SK-N-SH treated with all-trans-retinoic acid at 6 μM for 48 hours (cell line): ENCODE results near the gene OAS1.

Experiments
- ATAC-seq: fragments of 200-7000 bp; cut with Tn5 transposase; 3 replicates; pipeline ENCODE4 v1.9.1; 2020; ENCODE audit warnings: mild to moderate bottlenecking, moderate library complexity
- ARNTL ChIP-seq: fragments of 450-650 bp; formaldehyde crosslinking; IDR thresholded peaks from 2 replicates; pipeline ENCODE4 v1.5.0; 2020; ENCODE audit warnings: low read depth, mild to moderate bottlenecking, moderate library complexity, borderline replicate concordance
- BACH2 ChIP-seq: fragments of 250-450 bp; sonication (Bioruptor Pico); IDR thresholded peaks from 2 replicates; pipeline ENCODE4 v1.9.0; 2021; ENCODE audit warnings: mild to moderate bottlenecking, borderline replicate concordance
- CREB5 ChIP-seq: fragments of 250-450 bp; sonication (Bioruptor Pico); IDR thresholded peaks from 2 replicates; pipeline ENCODE4 v1.5.1; 2020; ENCODE audit warnings: low read depth, mild to moderate bottlenecking, moderate library complexity
- CSDC2 ChIP-seq: fragments of 250-450 bp; sonication (Bioruptor Pico); IDR thresholded peaks from 2 replicates; pipeline ENCODE4 v1.5.0; 2020; ENCODE audit warnings: mild to moderate bottlenecking, moderate library complexity
- CSRNP3 ChIP-seq: fragments of 250-450 bp; sonication (Bioruptor Pico); IDR thresholded peaks from 2 replicates; pipeline ENCODE4 v1.5.1; 2021; ENCODE audit warnings: mild to moderate bottlenecking, moderate library complexity
- ESRRG ChIP-seq: fragments of 250-450 bp; sonication (Bioruptor Pico); IDR thresholded peaks from 2 replicates; pipeline ENCODE4 v1.6.1; 2021; ENCODE audit warnings: mild to moderate bottlenecking
- GLIS3 ChIP-seq: fragments of 250-450 bp; sonication (Bioruptor Pico); IDR thresholded peaks from 2 replicates; pipeline ENCODE4 v1.5.0; 2020; ENCODE audit warnings: mild to moderate bottlenecking, moderate library complexity
- ISL1 ChIP-seq: fragments of 250-450 bp; sonication (Bioruptor Pico); IDR thresholded peaks from 2 replicates; pipeline ENCODE4 v2.1.2; 2022; ENCODE audit warnings: mild to moderate bottlenecking, moderate library complexity
- OSR1 ChIP-seq: fragments of 250-450 bp; sonication (Bioruptor Pico); IDR thresholded peaks from 2 replicates; pipeline ENCODE4 v1.8.0; 2022; ENCODE audit warnings: moderate library complexity, mild to moderate bottlenecking, inconsistent platforms
- PPARA ChIP-seq: fragments of 250-450 bp; sonication (Bioruptor Pico); IDR thresholded peaks from 2 replicates; pipeline ENCODE4 v1.5.0; 2020; ENCODE audit warnings: mild to moderate bottlenecking, borderline replicate concordance
- RARB ChIP-seq: fragments of 250-450 bp; sonication (Bioruptor Pico); IDR thresholded peaks from 2 replicates; pipeline ENCODE4 v1.8.0; 2021; ENCODE audit warnings: mild to moderate bottlenecking, moderate library complexity
- SNAI2 ChIP-seq: fragments of 250-450 bp; sonication (Bioruptor Pico); IDR thresholded peaks from 2 replicates; pipeline ENCODE4 v1.5.0; 2020; ENCODE audit warnings: mild to moderate bottlenecking, moderate library complexity
- TCF4 ChIP-seq: fragments of 250-450 bp; sonication (Bioruptor Pico); IDR thresholded peaks from 2 replicates; pipeline ENCODE4 v1.8.0; 2021; ENCODE audit warnings: mild to moderate bottlenecking, moderate library complexity, borderline replicate concordance
- TOX ChIP-seq: fragments of 250-450 bp; sonication (Bioruptor Pico); IDR thresholded peaks from 2 replicates; pipeline ENCODE4 v1.8.0; 2021; ENCODE audit warnings: mild to moderate bottlenecking, moderate library complexity, borderline replicate concordance
- ZC3H10 ChIP-seq: fragments of 250-450 bp; sonication (Bioruptor Pico); IDR thresholded peaks from 2 replicates; pipeline ENCODE4 v1.5.1; 2021; ENCODE audit warnings: mild to moderate bottlenecking, moderate library complexity
- ZFP3 ChIP-seq: fragments of 250-450 bp; sonication (Bioruptor Pico); IDR thresholded peaks from 2 replicates; pipeline ENCODE4 v1.5.0; 2020; ENCODE audit warnings: mild to moderate bottlenecking, moderate library complexity
- ZFP30 ChIP-seq: fragments of 450-650 bp; formaldehyde crosslinking; IDR thresholded peaks from 2 replicates; pipeline ENCODE4 v1.5.0; 2022; ENCODE audit warnings: mild to moderate bottlenecking, moderate library complexity
- ZNF565 ChIP-seq: fragments of 450-650 bp; formaldehyde crosslinking; conservative IDR thresholded peaks from 2 replicates; pipeline ENCODE4 v1.5.0; 2020; ENCODE audit warnings: low read depth, mild to moderate bottlenecking, moderate library complexity
- ZNF70 ChIP-seq: fragments of 450-650 bp; formaldehyde crosslinking; IDR thresholded peaks from 2 replicates; pipeline ENCODE4 v1.5.0; 2020; ENCODE audit warnings: mild to moderate bottlenecking, moderate library complexity
- ZNF8 ChIP-seq: fragments of 450-650 bp; formaldehyde crosslinking; IDR thresholded peaks from 2 replicates; pipeline ENCODE4 v1.5.0; 2020; ENCODE audit warnings: mild to moderate bottlenecking, moderate library complexity
- TF ChIP-seq, protein P1 (sequence below): fragments of 250-450 bp; sonication (Bioruptor Pico); IDR thresholded peaks from 2 replicates; pipeline ENCODE4 v1.8.0; 2021; ENCODE audit warnings: low read depth, mild to moderate bottlenecking, moderate library complexity, borderline replicate concordance
- TF ChIP-seq, protein P2 (sequence below): fragments of 250-450 bp; sonication (Bioruptor Pico); IDR thresholded peaks from 2 replicates; pipeline ENCODE4 v1.5.0; 2020; ENCODE audit warnings: mild to moderate bottlenecking, moderate library complexity
- TF ChIP-seq, protein P3 (sequence below): fragments of 250-450 bp; sonication (Bioruptor Pico); IDR thresholded peaks from 2 replicates; pipeline ENCODE4 v1.8.0; 2020; ENCODE audit warnings: mild to moderate bottlenecking, moderate library complexity, borderline replicate concordance

Gene OAS1

GRCh38 chr12:112928978-112929377 is 22.2 kb downstream of the OAS1 start:
- TF ChIP-seq ZNF565 (CRISPR knock-in tag) (no peak), BACH2 (no peak), SNAI2 (no peak), TOX (CRISPR knock-in tag) (no peak), ZC3H10 (no peak), ARNTL (no peak), ESRRG (CRISPR knock-in tag) (no peak), ZFP3 (CRISPR knock-in tag) (no peak), ZNF8 (CRISPR knock-in tag) (no peak), TCF4 (CRISPR knock-in tag) (no peak), OSR1 (CRISPR knock-in tag) (no peak), ZNF70 (no peak), CREB5 (CRISPR knock-in tag) (no peak), ZFP30 (no peak), ISL1 (CRISPR knock-in tag) (no peak), PPARA (CRISPR knock-in tag) (no peak), CSDC2 (CRISPR knock-in tag) (no peak)
- TF ChIP-seq, protein P1, sequence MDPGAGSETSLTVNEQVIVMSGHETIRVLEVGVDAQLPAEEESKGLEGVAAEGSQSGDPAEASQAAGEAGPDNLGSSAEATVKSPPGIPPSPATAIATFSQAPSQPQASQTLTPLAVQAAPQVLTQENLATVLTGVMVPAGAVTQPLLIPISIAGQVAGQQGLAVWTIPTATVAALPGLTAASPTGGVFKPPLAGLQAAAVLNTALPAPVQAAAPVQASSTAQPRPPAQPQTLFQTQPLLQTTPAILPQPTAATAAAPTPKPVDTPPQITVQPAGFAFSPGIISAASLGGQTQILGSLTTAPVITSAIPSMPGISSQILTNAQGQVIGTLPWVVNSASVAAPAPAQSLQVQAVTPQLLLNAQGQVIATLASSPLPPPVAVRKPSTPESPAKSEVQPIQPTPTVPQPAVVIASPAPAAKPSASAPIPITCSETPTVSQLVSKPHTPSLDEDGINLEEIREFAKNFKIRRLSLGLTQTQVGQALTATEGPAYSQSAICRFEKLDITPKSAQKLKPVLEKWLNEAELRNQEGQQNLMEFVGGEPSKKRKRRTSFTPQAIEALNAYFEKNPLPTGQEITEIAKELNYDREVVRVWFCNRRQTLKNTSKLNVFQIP = no peak
- TF ChIP-seq, protein P2, sequence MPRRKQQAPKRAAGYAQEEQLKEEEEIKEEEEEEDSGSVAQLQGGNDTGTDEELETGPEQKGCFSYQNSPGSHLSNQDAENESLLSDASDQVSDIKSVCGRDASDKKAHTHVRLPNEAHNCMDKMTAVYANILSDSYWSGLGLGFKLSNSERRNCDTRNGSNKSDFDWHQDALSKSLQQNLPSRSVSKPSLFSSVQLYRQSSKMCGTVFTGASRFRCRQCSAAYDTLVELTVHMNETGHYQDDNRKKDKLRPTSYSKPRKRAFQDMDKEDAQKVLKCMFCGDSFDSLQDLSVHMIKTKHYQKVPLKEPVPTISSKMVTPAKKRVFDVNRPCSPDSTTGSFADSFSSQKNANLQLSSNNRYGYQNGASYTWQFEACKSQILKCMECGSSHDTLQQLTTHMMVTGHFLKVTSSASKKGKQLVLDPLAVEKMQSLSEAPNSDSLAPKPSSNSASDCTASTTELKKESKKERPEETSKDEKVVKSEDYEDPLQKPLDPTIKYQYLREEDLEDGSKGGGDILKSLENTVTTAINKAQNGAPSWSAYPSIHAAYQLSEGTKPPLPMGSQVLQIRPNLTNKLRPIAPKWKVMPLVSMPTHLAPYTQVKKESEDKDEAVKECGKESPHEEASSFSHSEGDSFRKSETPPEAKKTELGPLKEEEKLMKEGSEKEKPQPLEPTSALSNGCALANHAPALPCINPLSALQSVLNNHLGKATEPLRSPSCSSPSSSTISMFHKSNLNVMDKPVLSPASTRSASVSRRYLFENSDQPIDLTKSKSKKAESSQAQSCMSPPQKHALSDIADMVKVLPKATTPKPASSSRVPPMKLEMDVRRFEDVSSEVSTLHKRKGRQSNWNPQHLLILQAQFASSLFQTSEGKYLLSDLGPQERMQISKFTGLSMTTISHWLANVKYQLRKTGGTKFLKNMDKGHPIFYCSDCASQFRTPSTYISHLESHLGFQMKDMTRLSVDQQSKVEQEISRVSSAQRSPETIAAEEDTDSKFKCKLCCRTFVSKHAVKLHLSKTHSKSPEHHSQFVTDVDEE (CRISPR knock-in tag) = no peak
- TF ChIP-seq, protein P3, sequence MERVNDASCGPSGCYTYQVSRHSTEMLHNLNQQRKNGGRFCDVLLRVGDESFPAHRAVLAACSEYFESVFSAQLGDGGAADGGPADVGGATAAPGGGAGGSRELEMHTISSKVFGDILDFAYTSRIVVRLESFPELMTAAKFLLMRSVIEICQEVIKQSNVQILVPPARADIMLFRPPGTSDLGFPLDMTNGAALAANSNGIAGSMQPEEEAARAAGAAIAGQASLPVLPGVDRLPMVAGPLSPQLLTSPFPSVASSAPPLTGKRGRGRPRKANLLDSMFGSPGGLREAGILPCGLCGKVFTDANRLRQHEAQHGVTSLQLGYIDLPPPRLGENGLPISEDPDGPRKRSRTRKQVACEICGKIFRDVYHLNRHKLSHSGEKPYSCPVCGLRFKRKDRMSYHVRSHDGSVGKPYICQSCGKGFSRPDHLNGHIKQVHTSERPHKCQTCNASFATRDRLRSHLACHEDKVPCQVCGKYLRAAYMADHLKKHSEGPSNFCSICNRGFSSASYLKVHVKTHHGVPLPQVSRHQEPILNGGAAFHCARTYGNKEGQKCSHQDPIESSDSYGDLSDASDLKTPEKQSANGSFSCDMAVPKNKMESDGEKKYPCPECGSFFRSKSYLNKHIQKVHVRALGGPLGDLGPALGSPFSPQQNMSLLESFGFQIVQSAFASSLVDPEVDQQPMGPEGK (CRISPR knock-in tag) = no peak
- TF ChIP-seq, all 23 proteins: peak for 0
- no peak for ATAC-seq

- ATAC-seq = no peak
- no peak for TF ChIP-seq PPARA (CRISPR knock-in tag)
- no peak for TF ChIP-seq CSDC2 (CRISPR knock-in tag)
- TF ChIP-seq TCF4 (CRISPR knock-in tag) = no peak
- no peak for TF ChIP-seq BACH2
- no peak for TF ChIP-seq ZFP30
- no peak for TF ChIP-seq SNAI2
- TF ChIP-seq, protein P2 (CRISPR knock-in tag) = no peak
- TF ChIP-seq CREB5 (CRISPR knock-in tag) = no peak
- TF ChIP-seq ZNF70 = no peak
- no peak for TF ChIP-seq GLIS3 (CRISPR knock-in tag)
- TF ChIP-seq, protein P3 (CRISPR knock-in tag) = no peak
- TF ChIP-seq ZC3H10 = no peak
- no peak for TF ChIP-seq OSR1 (CRISPR knock-in tag)
- no peak for TF ChIP-seq TOX (CRISPR knock-in tag)
- TF ChIP-seq CSRNP3 (CRISPR knock-in tag) = no peak
- no peak for TF ChIP-seq RARB (CRISPR knock-in tag)
- TF ChIP-seq ARNTL = no peak
Observed at GRCh38 chr12:112929715-112930114, 23.0 kb downstream of the OAS1 start.
